HepG2 (cell line): ENCODE measurements around the gene CHL1. TPM values are rescaled to one million over a fixed set of nuclear protein-coding genes. Genes with fewer than 3 reads are reported as not detected.

Experiments
- ATAC-seq: fragments of 200-7000 bp; cut with Tn5 transposase; 3 replicates; pipeline ENCODE4 v1.9.1; 2020; ENCODE audit warnings: mild to moderate bottlenecking, moderate library complexity
- BruUV-seq: library from RNA; stranded (reverse); fragments of 400-500 nt; replicated peaks from 2 replicates; lab custom pipeline; 2021; lab: Mats Ljungman, UMichigan
- CTCF ChIA-PET: fragments of 300-600 bp; formaldehyde crosslinking; extraction: SDS; loops from one replicate; lab custom pipeline; 2021; ENCODE audit warnings: low total read pairs, inconsistent platforms, low intra/inter-chr PET ratio; lab: Yijun Ruan, JAX
- POLR2A ChIA-PET: fragments of 350-600 bp; sonication (Branson Sonifier 250); formaldehyde crosslinking; loops from one replicate; lab custom pipeline; 2020; ENCODE audit warnings: antibody characterized with exemption, inconsistent platforms; lab: Yijun Ruan, JAX
- DNase-seq: peaks from one replicate; pipeline ENCODE4 v3.0.0-alpha.2; 2015; ENCODE audit warnings: low spot score
- FAIRE-seq: peaks from 3 replicates; lab custom pipeline; 2011; peaks lifted over from hg19 to GRCh38; lab: Jason Lieb, UNC
- H2AFZ ChIP-seq: one replicate; pipeline ENCODE4 v1.6.1; 2011; ENCODE audit warnings: low read length, inconsistent platforms
- H3K27ac ChIP-seq: fragments of 300-600 bp; 3 replicates; pipeline ENCODE4 v1.8.0; 2011; ENCODE audit warnings: mixed run types, mild to moderate bottlenecking, mixed read lengths, low read length, inconsistent platforms; ENCODE audit not compliant: insufficient read depth; ENCODE audit errors: extremely low read length
- H3K27me3 ChIP-seq, 2 experiments: fragments of 200-600 bp in 1 of 2; 2 replicates in 1 of 2; 3 replicates in 1 of 2; pipeline versions ENCODE4 v1.6.0 to v1.8.0; 2011; ENCODE audit warnings: low read length in 2 of 2, mild to moderate bottlenecking in 2 of 2, moderate library complexity in 2 of 2, inconsistent platforms in 1 of 2; ENCODE audit not compliant: insufficient read depth in 2 of 2, control insufficient read depth in 1 of 2
- H3K36me3 ChIP-seq, 2 experiments: fragments of 200-600 bp in 1 of 2; replicated peaks in 1 of 2; 2 replicates in 1 of 2; 3 replicates in 1 of 2; pipeline versions ENCODE4 v1.5.1 to v1.8.0; 2011; ENCODE audit warnings: low read length in 2 of 2, inconsistent platforms in 1 of 2; ENCODE audit not compliant: insufficient read depth in 2 of 2, control insufficient read depth in 1 of 2
- H3K4me1 ChIP-seq: 2 replicates; pipeline ENCODE4 v1.5.1; 2012; ENCODE audit warnings: low read length, inconsistent platforms; ENCODE audit not compliant: insufficient read depth
- H3K4me2 ChIP-seq: 2 replicates; pipeline ENCODE4 v1.6.0; 2011; ENCODE audit warnings: low read depth, low read length, inconsistent platforms
- H3K4me3 ChIP-seq, 3 experiments: fragments of 200-600 bp in 1 of 3; sonication (generic), shearing (Covaris generic) in 1 of 3; replicated peaks in 1 of 3; 2 replicates each; pipeline ENCODE4 v1.5.1; 2011 to 2016; ENCODE audit warnings: low read length in 3 of 3, inconsistent platforms in 2 of 3, low read depth in 2 of 3, mild to moderate bottlenecking in 2 of 3, control low read depth in 1 of 3, mixed read lengths in 1 of 3; ENCODE audit not compliant: insufficient read depth in 1 of 3
- H3K79me2 ChIP-seq: one replicate; pipeline ENCODE4 v1.6.1; 2011; ENCODE audit warnings: low read length, inconsistent platforms; ENCODE audit not compliant: insufficient read depth
- H3K9ac ChIP-seq: 2 replicates; pipeline ENCODE4 v1.6.0; 2011; ENCODE audit warnings: mild to moderate bottlenecking, low read depth, low read length, inconsistent platforms; ENCODE audit not compliant: insufficient read depth
- H3K9me3 ChIP-seq: 2 replicates; pipeline ENCODE4 v1.5.1; 2012; ENCODE audit warnings: mild to moderate bottlenecking, low read length
- H4K20me1 ChIP-seq: 2 replicates; pipeline ENCODE4 v1.6.0; 2011; ENCODE audit warnings: inconsistent platforms, mild to moderate bottlenecking, low read length, moderate library complexity; ENCODE audit not compliant: insufficient read depth
- HOXD1 ChIP-seq: sonication (generic); formaldehyde crosslinking; IDR thresholded peaks from 2 replicates; pipeline ENCODE4 v1.5.0; 2020; ENCODE audit warnings: missing genetic modification reagents
- KMT2B ChIP-seq: IDR thresholded peaks from 2 replicates; pipeline ENCODE4 v1.6.1; 2016; ENCODE audit warnings: missing genetic modification reagents, missing compliant biosample characterization
- NR1H2 ChIP-seq: sonication (generic); formaldehyde crosslinking; IDR thresholded peaks from 2 replicates; pipeline ENCODE4 v1.8.1; 2022; ENCODE audit warnings: low read depth, missing genetic modification reagents, borderline replicate concordance
- XBP1 ChIP-seq: sonication (generic); formaldehyde crosslinking; IDR thresholded peaks from 2 replicates; pipeline ENCODE4 v1.5.0; 2020; ENCODE audit warnings: missing genetic modification reagents
- ZNF547 ChIP-seq: sonication (generic); formaldehyde crosslinking; IDR thresholded peaks from 2 replicates; pipeline ENCODE4 v1.5.1; 2020; ENCODE audit warnings: mild to moderate bottlenecking, missing genetic modification reagents
- in situ Hi-C: cut with HindIII; loops from 2 replicates; pipeline ENCODE4 v1.10.0; 2017; ENCODE audit warnings: low pct_unique_long_range_greater_than_20kb; ENCODE audit not compliant: extremely low pct_ligation_motif_present
- intact Hi-C: fragments of 100-400 bp; cut with micrococcal nuclease; formaldehyde crosslinking; loops from one replicate; pipeline ENCODE4 v1.10.0; 2022; ENCODE audit not compliant: unreplicated experiment
- polyA plus RNA-seq, 8 experiments: library from polyadenylated mRNA; depleted of rRNA in 3 of 8; stranded (reverse) in 7 of 8; unstranded in 1 of 8; fragments of >200 nt; fragmentation: Illumina TruSeq in 4 of 8; extraction: Trizol in 4 of 8; gene quantifications; 2 replicates each; pipeline versions ENCODE4 v1.2.1 to v1.2.3, GENCODE V29; 2011 to 2016; ENCODE audit warnings: low read depth in 4 of 8, missing spikeins in 1 of 8, mixed read lengths in 1 of 8; ENCODE audit not compliant: insufficient read depth in 1 of 8
- total RNA-seq, 5 experiments: library from RNA; depleted of rRNA; stranded (reverse); fragments of >200 nt; fragmentation: Illumina TruSeq; extraction: Trizol; gene quantifications; 2 replicates each; pipeline ENCODE4 v1.2.3, GENCODE V29; 2016; ENCODE audit warnings: low read depth in 1 of 5
- TF ChIP-seq, protein P1 (sequence below): IDR thresholded peaks from 2 replicates; pipeline ENCODE4 v1.6.1; 2016; ENCODE audit warnings: missing compliant biosample characterization, missing genetic modification reagents, borderline replicate concordance
- TF ChIP-seq, protein P2 (sequence below): sonication (generic); formaldehyde crosslinking; IDR thresholded peaks from 2 replicates; pipeline ENCODE4 v1.4.0; 2020; ENCODE audit warnings: missing genetic modification reagents, borderline replicate concordance

CHL1 gene
- total and polyA plus RNA-seq, 2 of the 13 experiments (the other 11 are each of a cell fraction or from before 2014, with no cell fraction given), result not detected

GRCh38 chr3:380801-381200 is 184.2 kb downstream of the CHL1 start:
- no peak for ATAC-seq
- Histone ChIP-seq H3K4me2 (no peak overlapping the region), H3K9me3 (no peaks in the 10 kb centered on the region), H3K79me2 (no peaks in the 10 kb centered on the region)
- ChIA-PET POLR2A (no interaction called here), CTCF (no interaction called here)
- TF ChIP-seq, protein P1, sequence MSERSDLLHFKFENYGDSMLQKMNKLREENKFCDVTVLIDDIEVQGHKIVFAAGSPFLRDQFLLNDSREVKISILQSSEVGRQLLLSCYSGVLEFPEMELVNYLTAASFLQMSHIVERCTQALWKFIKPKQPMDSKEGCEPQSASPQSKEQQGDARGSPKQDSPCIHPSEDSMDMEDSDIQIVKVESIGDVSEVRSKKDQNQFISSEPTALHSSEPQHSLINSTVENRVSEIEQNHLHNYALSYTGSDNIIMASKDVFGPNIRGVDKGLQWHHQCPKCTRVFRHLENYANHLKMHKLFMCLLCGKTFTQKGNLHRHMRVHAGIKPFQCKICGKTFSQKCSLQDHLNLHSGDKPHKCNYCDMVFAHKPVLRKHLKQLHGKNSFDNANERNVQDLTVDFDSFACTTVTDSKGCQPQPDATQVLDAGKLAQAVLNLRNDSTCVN, result no peak
- no peak for TF ChIP-seq KMT2B
- no peak for TF ChIP-seq ZNF547 (CRISPR knock-in tag)
- no peak for TF ChIP-seq HOXD1
- no peak for TF ChIP-seq NR1H2 (CRISPR knock-in tag)
- no peak for TF ChIP-seq XBP1
- TF ChIP-seq, protein P2, sequence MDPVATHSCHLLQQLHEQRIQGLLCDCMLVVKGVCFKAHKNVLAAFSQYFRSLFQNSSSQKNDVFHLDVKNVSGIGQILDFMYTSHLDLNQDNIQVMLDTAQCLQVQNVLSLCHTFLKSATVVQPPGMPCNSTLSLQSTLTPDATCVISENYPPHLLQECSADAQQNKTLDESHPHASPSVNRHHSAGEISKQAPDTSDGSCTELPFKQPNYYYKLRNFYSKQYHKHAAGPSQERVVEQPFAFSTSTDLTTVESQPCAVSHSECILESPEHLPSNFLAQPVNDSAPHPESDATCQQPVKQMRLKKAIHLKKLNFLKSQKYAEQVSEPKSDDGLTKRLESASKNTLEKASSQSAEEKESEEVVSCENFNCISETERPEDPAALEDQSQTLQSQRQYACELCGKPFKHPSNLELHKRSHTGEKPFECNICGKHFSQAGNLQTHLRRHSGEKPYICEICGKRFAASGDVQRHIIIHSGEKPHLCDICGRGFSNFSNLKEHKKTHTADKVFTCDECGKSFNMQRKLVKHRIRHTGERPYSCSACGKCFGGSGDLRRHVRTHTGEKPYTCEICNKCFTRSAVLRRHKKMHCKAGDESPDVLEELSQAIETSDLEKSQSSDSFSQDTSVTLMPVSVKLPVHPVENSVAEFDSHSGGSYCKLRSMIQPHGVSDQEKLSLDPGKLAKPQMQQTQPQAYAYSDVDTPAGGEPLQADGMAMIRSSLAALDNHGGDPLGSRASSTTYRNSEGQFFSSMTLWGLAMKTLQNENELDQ (CRISPR knock-in tag), result no peak
- TF ChIP-seq, all 625 proteins: peak for 0
- Histone ChIP-seq H4K20me1 (no peaks in the 10 kb centered on the region), H3K4me3 (no peak overlapping the region), H3K27me3 (no peaks in the 10 kb centered on the region), H3K4me1 (no peaks in the 10 kb centered on the region), H2AFZ (no peak overlapping the region), H3K9ac (no peak overlapping the region), H3K27ac (no peak overlapping the region), H3K36me3 (no peaks in the 10 kb centered on the region)
- DNase-seq, result no peak
- no TSS peak for BruUV-seq
- in situ Hi-C loops, result no loop called here
- intact Hi-C loops, result no loop called here
- no peak for FAIRE-seq
